Fibroblast of lung (primary cell): ENCODE data around the gene TMC3. TPM values are rescaled to one million over a fixed set of nuclear protein-coding genes. Genes with fewer than 3 reads are reported as not detected.
"Not testable (repeated sequence)": the region's sequence is repeated elsewhere in the genome, so short reads cannot be mapped to it uniquely, and the experiment has no call there.

ENCODE experiments used
- DNase-seq, 2 donors: peaks; one replicate each; pipeline versions ENCODE4 v3.0.0 to v3.0.0-alpha.2; 2010; ENCODE audit warnings: low read depth in 2 of 2
- H2AFZ ChIP-seq: 2 replicates; pipeline ENCODE4 v1.5.1; 2012; ENCODE audit warnings: low read length, control low read depth, inconsistent platforms
- H3K27ac ChIP-seq: 2 replicates; pipeline ENCODE4 v1.5.1; 2011; ENCODE audit warnings: low read length, control low read depth; ENCODE audit not compliant: insufficient read depth
- H3K27me3 ChIP-seq: 2 replicates; pipeline ENCODE4 v1.5.1; 2011; ENCODE audit warnings: mild to moderate bottlenecking, low read length; ENCODE audit not compliant: control insufficient read depth, insufficient read depth
- H3K36me3 ChIP-seq: 2 replicates; pipeline ENCODE4 v1.5.1; 2011; ENCODE audit warnings: low read length; ENCODE audit not compliant: control insufficient read depth, insufficient read depth
- H3K4me1 ChIP-seq: 2 replicates; pipeline ENCODE4 v1.5.1; 2011; ENCODE audit warnings: low read length; ENCODE audit not compliant: control insufficient read depth, insufficient read depth; ENCODE audit errors: extremely low read depth
- H3K4me2 ChIP-seq: 2 replicates; pipeline ENCODE4 v1.5.1; 2011; ENCODE audit warnings: low read length, control low read depth; ENCODE audit not compliant: insufficient read depth; ENCODE audit errors: extremely low read depth
- H3K4me3 ChIP-seq, 4 experiments: fragments of 200-600 bp in 1 of 4; sonication (generic) in 1 of 4; replicated peaks in 1 of 4; 2 replicates each; pipeline ENCODE4 v1.5.1; 2011 to 2016; ENCODE audit warnings: low read length in 4 of 4, low read depth in 3 of 4, mild to moderate bottlenecking in 3 of 4, control low read depth in 2 of 4, inconsistent platforms in 1 of 4, mixed read lengths in 1 of 4; ENCODE audit not compliant: insufficient read depth in 1 of 4; ENCODE audit errors: control extremely low read depth in 1 of 4
- H3K79me2 ChIP-seq: 2 replicates; pipeline ENCODE4 v1.5.1; 2012; ENCODE audit warnings: mild to moderate bottlenecking, low read length, inconsistent platforms; ENCODE audit not compliant: control insufficient read depth, insufficient read depth
- H3K9ac ChIP-seq: 2 replicates; pipeline ENCODE4 v1.5.1; 2011; ENCODE audit warnings: mild to moderate bottlenecking, low read length, control low read depth; ENCODE audit not compliant: insufficient read depth
- H3K9me3 ChIP-seq: 2 replicates; pipeline ENCODE4 v1.5.1; 2012; ENCODE audit warnings: low read depth, low read length; ENCODE audit not compliant: control insufficient read depth, insufficient read depth
- H4K20me1 ChIP-seq: 2 replicates; pipeline ENCODE4 v1.5.1; 2011; ENCODE audit warnings: low read length; ENCODE audit not compliant: control insufficient read depth, insufficient read depth; ENCODE audit errors: extremely low read depth
- EZH2 ChIP-seq: IDR thresholded peaks from 2 replicates; pipeline ENCODE4 v1.5.1; 2012; ENCODE audit warnings: low read length, control low read depth, mild to moderate bottlenecking; ENCODE audit errors: missing control alignments
- polyA plus RNA-seq, 2 donors: library from polyadenylated mRNA; depleted of rRNA in 1 of 2; stranded (reverse) in 1 of 2; unstranded in 1 of 2; fragments of >200 nt; gene quantifications; 2 replicates each; pipeline ENCODE4 v1.2.1, GENCODE V29; 2011 to 2012; ENCODE audit warnings: missing spikeins in 1 of 2
- total RNA-seq: library from RNA; depleted of rRNA; stranded (reverse); fragments of >200 nt; gene quantifications from 2 replicates; pipeline ENCODE4 v1.2.1, GENCODE V29; 2014
- TF ChIP-seq, protein P1 (sequence below), 2 donors: IDR thresholded peaks in 1 of 2; conservative IDR thresholded peaks in 1 of 2; 1 replicate in 1 of 2; 2 replicates in 1 of 2; pipeline ENCODE4 v1.5.1; 2011 to 2012; ENCODE audit warnings: low read length in 2 of 2, control low read depth in 1 of 2, inconsistent platforms in 1 of 2, low read depth in 1 of 2, mild to moderate bottlenecking in 1 of 2

TMC3 gene
- total and polyA plus RNA-seq, 2 donors (not counting 1 experiment from before 2014, with no cell fraction given) = not detected

DNA sequence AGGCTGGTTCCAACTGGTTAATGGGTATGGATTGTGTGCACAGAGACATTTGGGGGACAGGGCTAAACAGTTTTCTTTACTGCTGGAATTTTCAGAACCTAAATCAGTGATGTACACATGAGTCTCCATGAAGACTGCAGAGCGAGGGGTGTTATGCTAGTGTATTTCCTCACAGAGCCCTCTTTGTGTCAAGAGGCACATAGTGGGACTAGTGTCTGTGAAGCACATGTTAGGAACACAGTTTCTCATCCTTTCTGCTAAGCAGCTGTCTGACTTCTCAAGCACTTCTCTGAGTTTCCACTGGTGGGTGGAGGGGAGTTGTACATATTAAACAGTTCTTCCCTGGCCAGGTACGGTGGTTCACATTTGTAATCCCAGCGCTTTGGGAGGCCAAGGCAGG lies 40.6 kb downstream of the TMC3 start:
- H3K4me3 ChIP-seq = no peak overlapping the region
- H3K9me3 ChIP-seq = no peaks in the 10 kb centered on the region
- no peak overlapping the region for H2AFZ ChIP-seq
- H3K79me2 ChIP-seq = no peaks in the 10 kb centered on the region
- TF ChIP-seq, protein P1, sequence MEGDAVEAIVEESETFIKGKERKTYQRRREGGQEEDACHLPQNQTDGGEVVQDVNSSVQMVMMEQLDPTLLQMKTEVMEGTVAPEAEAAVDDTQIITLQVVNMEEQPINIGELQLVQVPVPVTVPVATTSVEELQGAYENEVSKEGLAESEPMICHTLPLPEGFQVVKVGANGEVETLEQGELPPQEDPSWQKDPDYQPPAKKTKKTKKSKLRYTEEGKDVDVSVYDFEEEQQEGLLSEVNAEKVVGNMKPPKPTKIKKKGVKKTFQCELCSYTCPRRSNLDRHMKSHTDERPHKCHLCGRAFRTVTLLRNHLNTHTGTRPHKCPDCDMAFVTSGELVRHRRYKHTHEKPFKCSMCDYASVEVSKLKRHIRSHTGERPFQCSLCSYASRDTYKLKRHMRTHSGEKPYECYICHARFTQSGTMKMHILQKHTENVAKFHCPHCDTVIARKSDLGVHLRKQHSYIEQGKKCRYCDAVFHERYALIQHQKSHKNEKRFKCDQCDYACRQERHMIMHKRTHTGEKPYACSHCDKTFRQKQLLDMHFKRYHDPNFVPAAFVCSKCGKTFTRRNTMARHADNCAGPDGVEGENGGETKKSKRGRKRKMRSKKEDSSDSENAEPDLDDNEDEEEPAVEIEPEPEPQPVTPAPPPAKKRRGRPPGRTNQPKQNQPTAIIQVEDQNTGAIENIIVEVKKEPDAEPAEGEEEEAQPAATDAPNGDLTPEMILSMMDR (conservative IDR thresholded peaks at IDR 0.05 in 1 of 2, IDR thresholded peaks at IDR 0.05 in 1 of 2; ENCODE audit: low read depth in 1 of 2, low read length in 2 of 2) = no peak
- no peak for TF ChIP-seq EZH2
- no peak overlapping the region for H3K27ac ChIP-seq
- H3K27me3 ChIP-seq = no peaks in the 10 kb centered on the region
- DNase-seq = no peak
- H3K9ac ChIP-seq = no peak overlapping the region
- no peak overlapping the region for H3K4me2 ChIP-seq
- H3K36me3 ChIP-seq = no peaks in the 10 kb centered on the region
- H4K20me1 ChIP-seq = no peaks in the 10 kb centered on the region
- H3K4me1 ChIP-seq = peaks cover 10% of the 10 kb centered on the region

DNA sequence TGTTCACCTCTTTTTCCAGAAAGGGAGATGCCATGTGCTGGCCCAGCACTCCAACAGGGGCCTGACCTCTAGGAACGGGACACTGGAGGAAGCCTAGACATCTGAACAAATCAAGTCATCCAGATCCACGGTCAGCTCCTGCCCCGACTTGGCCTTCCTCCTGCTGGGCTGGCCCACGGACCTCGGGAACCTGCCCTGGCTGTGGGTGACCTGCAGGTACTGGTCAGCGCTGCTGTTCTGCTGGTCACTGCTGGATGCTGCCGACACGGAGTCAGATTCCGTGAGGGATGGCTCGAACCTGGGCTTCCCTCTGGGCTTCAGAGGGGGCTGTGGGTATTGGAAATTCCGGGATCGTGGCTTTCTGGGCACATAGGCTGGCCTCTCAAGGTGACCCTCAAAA lies 41.7 kb downstream of the TMC3 start:
- no peak overlapping the region for H3K4me2 ChIP-seq
- peaks cover 5% of the 10 kb centered on the region for H3K4me1 ChIP-seq
- no peaks in the 10 kb centered on the region for H3K79me2 ChIP-seq
- no peak overlapping the region for H3K27ac ChIP-seq
- no peaks in the 10 kb centered on the region for H4K20me1 ChIP-seq
- no peak overlapping the region for H2AFZ ChIP-seq
- no peak overlapping the region for H3K4me3 ChIP-seq
- no peak overlapping the region for H3K9ac ChIP-seq
- H3K27me3 ChIP-seq = no peaks in the 10 kb centered on the region
- TF ChIP-seq, protein P1 (conservative IDR thresholded peaks at IDR 0.05 in 1 of 2, IDR thresholded peaks at IDR 0.05 in 1 of 2; ENCODE audit: low read depth in 1 of 2, low read length in 2 of 2) = no peak
- no peak for TF ChIP-seq EZH2
- H3K9me3 ChIP-seq = no peaks in the 10 kb centered on the region
- no peak for DNase-seq
- no peaks in the 10 kb centered on the region for H3K36me3 ChIP-seq

DNA sequence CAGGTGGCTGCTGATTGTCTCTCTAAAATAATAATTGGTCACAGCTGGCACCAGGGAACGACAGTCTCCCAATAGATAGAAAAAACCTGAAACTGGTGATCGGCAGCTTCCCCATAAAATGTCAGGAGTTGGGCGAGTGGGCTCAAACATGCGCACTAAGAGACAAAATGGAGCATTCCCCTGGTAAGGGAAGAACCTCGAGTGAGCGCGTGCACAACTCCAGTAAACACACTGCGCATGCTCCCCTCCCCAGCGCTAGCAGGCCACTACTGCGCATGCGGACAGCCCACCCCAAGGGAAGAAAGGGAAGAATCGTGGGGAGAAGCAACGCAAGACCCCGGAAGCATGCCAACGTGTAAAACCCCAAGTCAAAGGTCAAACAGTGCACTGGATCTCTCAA lies 42.4 kb downstream of the TMC3 start:
- H2AFZ ChIP-seq = no peak overlapping the region
- H3K36me3 ChIP-seq = no peaks in the 10 kb centered on the region
- TF ChIP-seq, protein P1 (conservative IDR thresholded peaks at IDR 0.05 in 1 of 2, IDR thresholded peaks at IDR 0.05 in 1 of 2; ENCODE audit: low read depth in 1 of 2, low read length in 2 of 2) = no peak
- no peak for TF ChIP-seq EZH2
- H3K4me3 ChIP-seq = no peak overlapping the region
- H3K9ac ChIP-seq = no peak overlapping the region
- H3K9me3 ChIP-seq = no peaks in the 10 kb centered on the region
- H3K4me2 ChIP-seq = no peak overlapping the region
- H3K27me3 ChIP-seq = no peaks in the 10 kb centered on the region
- no peak for DNase-seq
- no peak overlapping the region for H3K27ac ChIP-seq
- no peaks in the 10 kb centered on the region for H4K20me1 ChIP-seq
- peaks cover 12% of the 10 kb centered on the region for H3K4me1 ChIP-seq
- H3K79me2 ChIP-seq = no peaks in the 10 kb centered on the region

DNA sequence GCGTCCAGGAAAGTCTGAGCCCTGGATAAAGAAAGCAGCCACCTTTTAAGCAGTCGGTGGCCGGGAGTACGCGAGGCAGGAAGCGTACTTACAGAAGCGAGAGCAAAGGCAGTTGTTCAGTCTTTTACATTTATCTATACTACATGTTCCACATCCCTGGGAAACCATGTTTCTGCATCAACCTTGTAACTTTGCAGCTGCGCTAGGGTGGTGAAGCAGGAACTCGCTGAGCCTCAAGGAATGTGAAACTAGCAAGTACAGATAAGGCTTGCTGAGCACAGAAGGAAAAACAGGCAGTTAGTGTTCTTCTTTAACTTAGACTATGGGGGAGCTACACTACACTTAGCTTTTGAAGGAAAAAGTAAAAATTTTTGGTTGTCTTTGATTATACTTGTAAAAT lies 42.9 kb downstream of the TMC3 start:
- not testable (repeated sequence) for H3K4me2 ChIP-seq, H3K9ac ChIP-seq, H3K4me3 ChIP-seq, H3K79me2 ChIP-seq, H3K27me3 ChIP-seq, H3K27ac ChIP-seq, H4K20me1 ChIP-seq, H3K36me3 ChIP-seq, H2AFZ ChIP-seq, H3K9me3 ChIP-seq
- peak; percentile 34 to 63 for DNase-seq
- H3K4me1 ChIP-seq = peaks cover 16% of the 10 kb centered on the region
